ENCODE results near the gene C1QC. TPM values are rescaled to one million over a fixed set of nuclear protein-coding genes. Genes with fewer than 3 reads are reported as not detected.

Gene C1QC
- total and polyA plus RNA-seq, 2 experiments from 2014 or later = not detected

GRCh38 chr1:22646384-22646783 lies 3.0 kb downstream of the C1QC start:
- Mint-ChIP-seq H3K27me3 (ENCODE audit: insufficient read depth, low read depth, poor library complexity) (peaks cover 14% of the 10 kb centered on the region), H3K9me3 (no peaks in the 10 kb centered on the region), H3K4me3 (no peak overlapping the region), H3K27ac (no peak overlapping the region), H3K36me3 (ENCODE audit: low read depth) (no peaks in the 10 kb centered on the region), H3K4me1 (no peaks in the 10 kb centered on the region)
- no peak for TF ChIP-seq JUNB (IDR thresholded peaks at IDR 0.05; ENCODE audit: unreplicated experiment)
- TF ChIP-seq ZNF462 (CRISPR knock-in tag; IDR thresholded peaks at IDR 0.05) = no peak
- no peak for TF ChIP-seq POLR2AphosphoS5 (IDR thresholded peaks at IDR 0.05; ENCODE audit: low read depth)
- TF ChIP-seq NANOG (IDR thresholded peaks at IDR 0.05; ENCODE audit: borderline replicate concordance) = no peak
- no peak for TF ChIP-seq STAT1 (IDR thresholded peaks at IDR 0.05; ENCODE audit: unreplicated experiment)
- TF ChIP-seq ZNF114 (CRISPR knock-in tag; IDR thresholded peaks at IDR 0.05) = no peak
- TF ChIP-seq EZH2 (IDR thresholded peaks at IDR 0.05; ENCODE audit: low read depth, unreplicated experiment) = no peak
- no peak for TF ChIP-seq ZNF331 (CRISPR knock-in tag; IDR thresholded peaks at IDR 0.05; ENCODE audit: low read depth)
- no peak for TF ChIP-seq CREB1 (CRISPR knock-in tag; IDR thresholded peaks at IDR 0.05; ENCODE audit: low read depth)
- no peak for TF ChIP-seq EZH2phosphoT487 (IDR thresholded peaks at IDR 0.05; ENCODE audit: unreplicated experiment)
- TF ChIP-seq CTCF (conservative IDR thresholded peaks at IDR 0.05; ENCODE audit: low read depth in 2 of 2) = no peak
- TF ChIP-seq REST (IDR thresholded peaks at IDR 0.05; ENCODE audit: unreplicated experiment) = no peak
- H3K27ac ChIP-seq (ENCODE audit: low read depth) = no peak overlapping the region
- no peaks in the 10 kb centered on the region for H3K27me3 ChIP-seq (ENCODE audit: insufficient read depth)
- no peak overlapping the region for H2AFZ ChIP-seq
- no peaks in the 10 kb centered on the region for H3K36me3 ChIP-seq (ENCODE audit: insufficient read depth)
- no peak overlapping the region for H3K4me2 ChIP-seq
- ATAC-seq (no peak), DNase-seq (ENCODE audit: low spot score) (no peak)
- no peaks in the 10 kb centered on the region; the same call in 1 of the 2 replicates for H3F3A ChIP-seq (replicated peaks; ENCODE audit: low read depth)
- no peaks in the 10 kb centered on the region for H4K20me1 ChIP-seq (replicated peaks; ENCODE audit: insufficient read depth)
- no peaks in the 10 kb centered on the region for H3K4me1 ChIP-seq (ENCODE audit: insufficient read depth)
- no peaks in the 10 kb centered on the region for H3K9me2 ChIP-seq (ENCODE audit: insufficient read depth)
- no peaks in the 10 kb centered on the region for H3K79me2 ChIP-seq (replicated peaks; ENCODE audit: insufficient read depth)
- no peak overlapping the region for H3K4me3 ChIP-seq
